ENCODE data around the gene RAB32. TPM values are rescaled to one million over a fixed set of nuclear protein-coding genes. Genes with fewer than 3 reads are reported as not detected.

The RAB32 gene
- total RNA-seq (2022; extraction: Qiagen RNA extraction; ENCODE audit: low read depth) = 37.5 to 44.7 TPM (median 42.7 TPM) in 5 replicates

GRCh38 chr6:146543211-146543939, at the start of gene RAB32:
TSS of gene RAB32 (plus strand) at chr6:146543833. CDS start at chr6:146543872, 39 bp downstream.

GRCh38 chr6:146598772-146599405, 55.3 kb downstream of the RAB32 start, which contains the start of gene ADGB:
TSS of gene ADGB (plus strand) at chr6:146598972. CDS start at chr6:146599041, 69 bp downstream.

Other genes with a start within 250 kb of the RAB32 start
- gene ADGB, start 55.1 kb downstream of the RAB32 start, total RNA-seq (2022; extraction: Qiagen RNA extraction; ENCODE audit: low read depth) = not detected in 5 replicates

All from A549 treated with GW870086 at 1 μM for 4 hours (cell line).